Measurements from ENCODE around the gene SCNN1B. TPM values are rescaled to one million over a fixed set of nuclear protein-coding genes. Genes with fewer than 3 reads are reported as not detected.

SCNN1B gene
- total RNA-seq, 2 donors from 2014 or later = not detected

GRCh38 chr16:23279721-23280153, 22.4 kb upstream of the SCNN1B start:
- Mint-ChIP-seq H3K9me3 (no peaks in the 10 kb centered on the region), H3K27ac (no peak overlapping the region), H3K27me3 (ENCODE audit: insufficient read depth) (peaks cover 2% of the 10 kb centered on the region), H3K4me3 (no peak overlapping the region), H3K36me3 (ENCODE audit: low read depth) (no peaks in the 10 kb centered on the region), H3K4me1 (peaks cover 6% of the 10 kb centered on the region)
- peaks cover 6% of the 10 kb centered on the region for H3K4me1 ChIP-seq (ENCODE audit: control insufficient read depth, insufficient read depth, low read length)
- peak; percentile 86 for DNase-seq
- no peaks in the 10 kb centered on the region for H3K36me3 ChIP-seq (ENCODE audit: control insufficient read depth, insufficient read depth, low read length)
- no peak overlapping the region for H3K27ac ChIP-seq (ENCODE audit: low read depth, low read length)
- no peak for TF ChIP-seq CTCF (conservative IDR thresholded peaks at IDR 0.05)
- H3K9ac ChIP-seq (ENCODE audit: extremely low read depth, low read length, poor library complexity, severe bottlenecking) = no peak overlapping the region
- H3K9me3 ChIP-seq (ENCODE audit: control insufficient read depth, low read length) = peaks cover 8% of the 10 kb centered on the region
- H3K4me3 ChIP-seq (ENCODE audit: low read length) = no peak overlapping the region
- H3K27me3 ChIP-seq (ENCODE audit: control insufficient read depth, insufficient read depth, low read length, poor library complexity, severe bottlenecking) = no peaks in the 10 kb centered on the region
- 25 to 30% methylated on average over 3 to 9 of the region's 9 CpGs for WGBS, 2 experiments (ENCODE audit: insufficient coverage in 1 of 2, insufficient read length in 1 of 2)

- Histone ChIP-seq H3K9me3 (ENCODE audit: control insufficient read depth, low read length) (peaks cover 8% of the 10 kb centered on the region), H3K4me1 (ENCODE audit: control insufficient read depth, insufficient read depth, low read length) (peaks cover 6% of the 10 kb centered on the region), H3K27ac (ENCODE audit: low read depth, low read length) (no peak overlapping the region), H3K4me3 (ENCODE audit: low read length) (no peak overlapping the region), H3K36me3 (ENCODE audit: control insufficient read depth, insufficient read depth, low read length) (no peaks in the 10 kb centered on the region), H3K9ac (ENCODE audit: extremely low read depth, low read length, poor library complexity, severe bottlenecking) (no peak overlapping the region), H3K27me3 (ENCODE audit: control insufficient read depth, insufficient read depth, low read length, poor library complexity, severe bottlenecking) (no peaks in the 10 kb centered on the region)
- H3K27ac Mint-ChIP-seq = no peak overlapping the region
- no peak overlapping the region for H3K4me3 Mint-ChIP-seq
- no peak for DNase-seq
- H3K9me3 Mint-ChIP-seq = no peaks in the 10 kb centered on the region
- H3K4me1 Mint-ChIP-seq = peaks cover 6% of the 10 kb centered on the region
- WGBS, 2 experiments (ENCODE audit: insufficient coverage in 1 of 2, insufficient read length in 1 of 2) = 87 to 94% methylated on average over 4 to 6 of the region's 6 CpGs
- TF ChIP-seq CTCF (conservative IDR thresholded peaks at IDR 0.05) = no peak
- no peaks in the 10 kb centered on the region for H3K36me3 Mint-ChIP-seq (ENCODE audit: low read depth)
- H3K27me3 Mint-ChIP-seq (ENCODE audit: insufficient read depth) = peaks cover 2% of the 10 kb centered on the region
Observed at GRCh38 chr16:23280483-23280967, 21.6 kb upstream of the SCNN1B start.

GRCh38 chr16:23282568-23282967, 19.5 kb upstream of the SCNN1B start:
- Mint-ChIP-seq H3K4me1 (peaks cover 6% of the 10 kb centered on the region), H3K4me3 (no peak overlapping the region), H3K27me3 (ENCODE audit: insufficient read depth) (peaks cover 2% of the 10 kb centered on the region), H3K27ac (no peak overlapping the region), H3K36me3 (ENCODE audit: low read depth) (no peaks in the 10 kb centered on the region), H3K9me3 (no peaks in the 10 kb centered on the region)
- H3K4me1 ChIP-seq (ENCODE audit: control insufficient read depth, insufficient read depth, low read length) = peaks cover 6% of the 10 kb centered on the region
- no peak overlapping the region for H3K4me3 ChIP-seq (ENCODE audit: low read length)
- H3K9me3 ChIP-seq (ENCODE audit: control insufficient read depth, low read length) = peaks cover 8% of the 10 kb centered on the region
- WGBS, 2 experiments (ENCODE audit: insufficient coverage in 1 of 2, insufficient read length in 1 of 2) = 87% methylated on average over 1 of the region's 1 CpG; no CpG with 5 or more reads in 1 of the 2 experiments
- H3K27ac ChIP-seq (ENCODE audit: low read depth, low read length) = no peak overlapping the region
- H3K36me3 ChIP-seq (ENCODE audit: control insufficient read depth, insufficient read depth, low read length) = no peaks in the 10 kb centered on the region
- TF ChIP-seq CTCF (conservative IDR thresholded peaks at IDR 0.05) = no peak
- DNase-seq = no peak
- H3K27me3 ChIP-seq (ENCODE audit: control insufficient read depth, insufficient read depth, low read length, poor library complexity, severe bottlenecking) = no peaks in the 10 kb centered on the region
- no peak overlapping the region for H3K9ac ChIP-seq (ENCODE audit: extremely low read depth, low read length, poor library complexity, severe bottlenecking)
